GM11168 (cell line): Measurements from ENCODE around the gene LGR6.

Experiments used
- in situ Hi-C: fragments of 300-500 bp; cut with MboI; formaldehyde crosslinking; loops from one replicate; pipeline ENCODE4 v1.12.0; 2022; ENCODE audit warnings: low sequenced_read_pairs; ENCODE audit not compliant: unreplicated experiment

The LGR6 gene

GRCh38 chr1:202355944-202356553, 162.4 kb downstream of the LGR6 start:
- in situ Hi-C loops, result no loop called here

GRCh38 chr1:202357506-202357905, 163.9 kb downstream of the LGR6 start:
- in situ Hi-C loops, result no loop called here

- in situ Hi-C loops, result no loop called here
Measured at GRCh38 chr1:202361224-202361623, 167.6 kb downstream of the LGR6 start.

- in situ Hi-C loops, result no loop called here
Measured at GRCh38 chr1:202361701-202362100, 168.1 kb downstream of the LGR6 start.

DNA sequence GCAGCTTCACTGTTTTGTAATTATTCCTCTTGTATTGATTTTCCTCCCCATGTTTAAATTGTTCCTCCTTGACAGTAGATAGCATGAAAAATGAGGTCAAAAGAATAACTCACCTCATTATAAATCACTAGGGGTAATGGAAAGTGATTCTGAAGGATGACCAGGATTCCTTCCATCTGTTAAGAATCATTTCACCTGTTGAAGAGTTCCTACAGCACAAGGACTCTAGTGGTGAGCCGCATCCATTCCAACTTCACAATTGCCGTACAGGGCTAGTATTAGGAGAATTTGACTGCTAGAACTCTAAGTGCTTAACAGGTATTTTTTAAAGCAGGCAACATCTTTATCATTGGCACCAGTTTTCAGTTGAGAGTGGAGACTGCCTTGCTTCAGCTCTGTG, 168.6 kb downstream of the LGR6 start:
- in situ Hi-C loops, result no loop called here

DNA sequence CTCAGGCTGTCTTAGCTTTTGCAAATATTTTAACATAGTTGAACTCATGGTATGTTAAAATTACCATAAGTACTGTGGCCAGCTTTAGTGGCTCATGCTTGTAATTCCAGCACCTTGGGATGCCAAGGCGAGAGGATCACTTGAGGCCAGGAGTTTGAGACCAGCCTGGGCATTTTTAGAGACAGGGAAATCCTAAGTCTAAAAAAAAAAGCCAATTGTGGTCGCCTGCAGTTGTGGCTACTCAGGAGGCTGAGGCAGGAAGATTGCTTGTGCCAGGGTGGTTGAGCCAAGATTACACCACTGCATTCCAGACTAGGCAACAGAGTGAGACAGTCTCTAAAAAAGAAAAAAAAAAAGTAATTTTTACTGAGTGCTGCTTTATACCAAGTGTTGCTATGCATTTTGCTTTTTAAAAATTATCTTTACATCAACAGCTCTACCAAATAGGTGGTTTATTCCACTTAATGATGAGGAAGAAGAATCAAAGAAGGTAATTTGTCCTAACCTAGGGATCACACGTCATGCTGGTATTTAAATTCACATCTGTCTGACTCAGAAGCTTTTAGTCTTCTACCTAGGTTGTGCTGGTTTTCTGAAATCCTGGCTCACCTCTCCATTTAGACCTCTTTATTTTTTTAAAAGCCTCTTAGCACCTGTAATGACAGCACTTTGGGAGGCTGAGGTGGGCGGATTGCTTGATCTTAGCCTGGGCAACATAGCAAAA, 171.7 kb downstream of the LGR6 start:
- in situ Hi-C loops, result no loop called here

GRCh38 chr1:202367271-202367670, 173.7 kb downstream of the LGR6 start:
- in situ Hi-C loops, result no loop called here
